ENCODE results near the gene ORC6. TPM values are rescaled to one million over a fixed set of nuclear protein-coding genes. Genes with fewer than 3 reads are reported as not detected.

ORC6 gene
- total and polyA plus RNA-seq, 10 of the 15 experiments (the other 5 are each of a cell fraction or from before 2014, with no cell fraction given) = 25.7 to 88.5 (median 49.1) TPM

- ChIA-PET RAD21 (ENCODE audit: unreplicated experiment) (no interaction called here), SMC1A (ENCODE audit: uncharacterized antibody, unreplicated experiment) (interaction anchor here (0.6 to 2.2 kb wide), 3 partner anchors 17 to 145 kb away, joined by 3 to 11 read pairs (median 5); no protein-coding TSS in a partner anchor), CTCF (interaction anchor here (1.2 to 1.5 kb wide), 2 partner anchors 36 to 145 kb away, joined by 3 to 6 read pairs; no protein-coding TSS in a partner anchor), POLR2A (interaction anchor here (0.5 to 0.6 kb wide), 3 partner anchors 23 to 118 kb away, joined by 3 read pairs; no protein-coding TSS in a partner anchor)
- no peaks in the 10 kb centered on the region for H3K79me2 ChIP-seq (ENCODE audit: control insufficient read depth, insufficient read depth, low read length)
- no peak overlapping the region for H2AFZ ChIP-seq (ENCODE audit: control insufficient read depth, low read depth, low read length)
- no peak overlapping the region for H3K9ac ChIP-seq (ENCODE audit: control insufficient read depth, insufficient read depth, low read length)
- H3K36me3 ChIP-seq (ENCODE audit: control insufficient read depth in 2 of 2, insufficient read depth in 2 of 2, low read length in 1 of 2) = no peaks in the 10 kb centered on the region
- no peak for TF ChIP-seq TCF7 (IDR thresholded peaks at IDR 0.05; ENCODE audit: borderline replicate concordance)
- no peak overlapping the region for H3K4me2 ChIP-seq (ENCODE audit: control insufficient read depth, insufficient read depth)
- H3K4me1 ChIP-seq (ENCODE audit: control insufficient read depth, insufficient read depth, low read length) = peaks cover 10% of the 10 kb centered on the region
- WGBS (ENCODE audit: insufficient coverage, insufficient replicate concordance, low lambda C conversion rate, missing lambda C conversion rate) = 32% methylated on average over 3 of the region's 3 CpGs
- no peaks in the 10 kb centered on the region for H3K27me3 ChIP-seq (replicated peaks in 1 of 2; ENCODE audit: control insufficient read depth in 2 of 2, insufficient read depth in 2 of 2, low read length in 1 of 2)
- H3K4me3 ChIP-seq = no peak overlapping the region
- BruUV-seq (replicated peaks) = no TSS peak
- in situ Hi-C loops (cut with MboI) (no loop called here), intact Hi-C loops (cut with micrococcal nuclease; ENCODE audit: unreplicated experiment) (no loop called here)
- no peaks in the 10 kb centered on the region for H4K20me1 ChIP-seq (ENCODE audit: control insufficient read depth, insufficient read depth)
- H3K9me3 ChIP-seq (replicated peaks; ENCODE audit: control insufficient read depth, insufficient read depth, low read length) = no peaks in the 10 kb centered on the region
- ATAC-seq (no peak), DNase-seq (ENCODE audit: low read depth, low spot score) (no peak), FAIRE-seq (no peak)
- H3K27ac ChIP-seq (ENCODE audit: control insufficient read depth, insufficient read depth) = no peak overlapping the region
These were observed 20.1 kb downstream of the ORC6 start for GRCh38 chr16:46709469-46710005.

GRCh38 chr16:46711106-46712058, 21.9 kb downstream of the ORC6 start:
- BruUV-seq (replicated peaks) = no TSS peak
- no peak overlapping the region for H3K9ac ChIP-seq (ENCODE audit: control insufficient read depth, insufficient read depth, low read length)
- no peaks in the 10 kb centered on the region for H3K79me2 ChIP-seq (ENCODE audit: control insufficient read depth, insufficient read depth, low read length)
- ChIA-PET SMC1A (ENCODE audit: uncharacterized antibody, unreplicated experiment) (no interaction called here), RAD21 (ENCODE audit: unreplicated experiment) (interaction anchor here (1.6 kb wide), 1 partner anchor 78 kb away, joined by 4 read pairs; no protein-coding TSS in a partner anchor), POLR2A (no interaction called here), CTCF (interaction anchor here (0.5 to 1.6 kb wide), 2 partner anchors 19 to 102 kb away, joined by 3 read pairs; no protein-coding TSS in a partner anchor)
- intact Hi-C loops (cut with micrococcal nuclease; ENCODE audit: unreplicated experiment) = no loop called here
- peak; percentile 55 for ATAC-seq
- no peak overlapping the region for H3K4me3 ChIP-seq
- no peak for FAIRE-seq
- H4K20me1 ChIP-seq (ENCODE audit: control insufficient read depth, insufficient read depth) = no peaks in the 10 kb centered on the region
- WGBS (ENCODE audit: insufficient coverage, insufficient replicate concordance, low lambda C conversion rate, missing lambda C conversion rate) = 75% methylated on average over 10 of the region's 10 CpGs
- H3K27ac ChIP-seq (ENCODE audit: control insufficient read depth, insufficient read depth) = no peak overlapping the region
- no peaks in the 10 kb centered on the region for H3K9me3 ChIP-seq (replicated peaks; ENCODE audit: control insufficient read depth, insufficient read depth, low read length)
- in situ Hi-C loops (cut with MboI) = no loop called here
- H2AFZ ChIP-seq (ENCODE audit: control insufficient read depth, low read depth, low read length) = no peak overlapping the region
- peaks cover 10% of the 10 kb centered on the region for H3K4me1 ChIP-seq (ENCODE audit: control insufficient read depth, insufficient read depth, low read length)
- H3K4me2 ChIP-seq (ENCODE audit: control insufficient read depth, insufficient read depth) = no peak overlapping the region
- H3K27me3 ChIP-seq (replicated peaks in 1 of 2; ENCODE audit: control insufficient read depth in 2 of 2, insufficient read depth in 2 of 2, low read length in 1 of 2) = no peaks in the 10 kb centered on the region
- no peaks in the 10 kb centered on the region for H3K36me3 ChIP-seq (ENCODE audit: control insufficient read depth in 2 of 2, insufficient read depth in 2 of 2, low read length in 1 of 2)
- no peak for DNase-seq (ENCODE audit: low read depth, low spot score)
- TF ChIP-seq STAT3 (IDR thresholded peaks at IDR 0.05; ENCODE audit: low read depth, low read length) = no peak
- TF ChIP-seq KLF5 (IDR thresholded peaks at IDR 0.05; ENCODE audit: partially characterized antibody) = no peak
- no peak for TF ChIP-seq RCOR1 (conservative IDR thresholded peaks at IDR 0.05; ENCODE audit: low read depth, low read length)
- no peak for TF ChIP-seq FOS (IDR thresholded peaks at IDR 0.05; ENCODE audit: borderline replicate concordance, extremely low read depth, insufficient read length)
- no peak for TF ChIP-seq SMAD5 (IDR thresholded peaks at IDR 0.05; ENCODE audit: low read depth)
- no peak for TF ChIP-seq FOXK2 (IDR thresholded peaks at IDR 0.05)
- TF ChIP-seq CREB1 (IDR thresholded peaks at IDR 0.05; ENCODE audit: low read depth) = no peak
- no peak for TF ChIP-seq BCL3 (IDR thresholded peaks at IDR 0.05; ENCODE audit: borderline replicate concordance, insufficient read depth, low read depth, low read length, poor library complexity, severe bottlenecking)
- TF ChIP-seq IKZF2 (IDR thresholded peaks at IDR 0.05) = no peak
- TF ChIP-seq BACH1 (IDR thresholded peaks at IDR 0.05; ENCODE audit: borderline replicate concordance) = no peak
- no peak for TF ChIP-seq CBX3 (IDR thresholded peaks at IDR 0.05; ENCODE audit: borderline replicate concordance, low read depth)
- no peak for TF ChIP-seq NFXL1 (IDR thresholded peaks at IDR 0.05; ENCODE audit: borderline replicate concordance)
- no peak for TF ChIP-seq ETV6 (conservative IDR thresholded peaks at IDR 0.05 in 1 of 2, IDR thresholded peaks at IDR 0.05 in 1 of 2; ENCODE audit: borderline replicate concordance in 1 of 2, low read depth in 1 of 2)
- no peak for TF ChIP-seq POLR2AphosphoS2 (IDR thresholded peaks at IDR 0.05; ENCODE audit: low read depth, low read length)

All from GM12878 (cell line).